PFSK-1 (cell line): ENCODE measurements around the gene SCAMP3.

ENCODE experiments used
- FOXP2 ChIP-seq: optimal IDR thresholded peaks from 2 replicates; pipeline ENCODE3; 2011; ENCODE audit warnings: borderline replicate concordance, control low read depth, inconsistent platforms; ENCODE audit not compliant: insufficient read depth; ENCODE audit errors: extremely low read length, extremely low read depth
- POLR2AphosphoS5 ChIP-seq: IDR thresholded peaks from 2 replicates; pipeline ENCODE4 v1.6.1; 2012; ENCODE audit warnings: low read depth, mild to moderate bottlenecking, control low read depth, low read length, moderate library complexity
- SIN3A ChIP-seq: IDR thresholded peaks from 2 replicates; pipeline ENCODE4 v1.6.1; 2012; ENCODE audit warnings: mild to moderate bottlenecking, low read length, moderate library complexity, borderline replicate concordance; ENCODE audit not compliant: insufficient read depth
- TF ChIP-seq, protein P1 (sequence below), 2 experiments: IDR thresholded peaks; 2 replicates each; pipeline versions ENCODE4 v1.6.1 to v1.8.0; 2011 to 2012; ENCODE audit warnings: low read depth in 2 of 2, low read length in 2 of 2, control low read depth in 1 of 2, inconsistent platforms in 1 of 2, mild to moderate bottlenecking in 1 of 2, moderate library complexity in 1 of 2; ENCODE audit not compliant: insufficient read depth in 1 of 2

DNA sequence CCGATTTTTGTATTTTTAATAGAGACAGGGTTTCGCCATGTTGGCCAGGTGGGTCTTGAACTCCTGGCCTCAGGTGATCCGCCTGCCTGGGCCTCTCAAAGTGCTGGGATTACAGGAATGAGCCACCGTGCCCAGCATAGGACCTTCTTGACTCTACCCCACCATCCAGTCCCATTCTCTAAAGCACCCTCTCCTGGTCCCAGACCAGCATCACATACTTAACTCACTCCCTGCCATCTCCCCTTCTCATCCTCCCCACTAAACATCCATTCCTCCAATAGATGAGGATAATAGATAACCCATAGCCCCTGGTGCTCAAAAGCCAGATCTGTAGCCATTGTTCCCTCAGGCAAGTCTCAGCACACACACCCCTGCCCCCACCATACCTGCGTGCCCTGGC lies 9.0 kb downstream of the SCAMP3 start:
- TF ChIP-seq SIN3A = no peak
- TF ChIP-seq FOXP2 = no peak
- TF ChIP-seq POLR2AphosphoS5 = no peak
- TF ChIP-seq, protein P1, sequence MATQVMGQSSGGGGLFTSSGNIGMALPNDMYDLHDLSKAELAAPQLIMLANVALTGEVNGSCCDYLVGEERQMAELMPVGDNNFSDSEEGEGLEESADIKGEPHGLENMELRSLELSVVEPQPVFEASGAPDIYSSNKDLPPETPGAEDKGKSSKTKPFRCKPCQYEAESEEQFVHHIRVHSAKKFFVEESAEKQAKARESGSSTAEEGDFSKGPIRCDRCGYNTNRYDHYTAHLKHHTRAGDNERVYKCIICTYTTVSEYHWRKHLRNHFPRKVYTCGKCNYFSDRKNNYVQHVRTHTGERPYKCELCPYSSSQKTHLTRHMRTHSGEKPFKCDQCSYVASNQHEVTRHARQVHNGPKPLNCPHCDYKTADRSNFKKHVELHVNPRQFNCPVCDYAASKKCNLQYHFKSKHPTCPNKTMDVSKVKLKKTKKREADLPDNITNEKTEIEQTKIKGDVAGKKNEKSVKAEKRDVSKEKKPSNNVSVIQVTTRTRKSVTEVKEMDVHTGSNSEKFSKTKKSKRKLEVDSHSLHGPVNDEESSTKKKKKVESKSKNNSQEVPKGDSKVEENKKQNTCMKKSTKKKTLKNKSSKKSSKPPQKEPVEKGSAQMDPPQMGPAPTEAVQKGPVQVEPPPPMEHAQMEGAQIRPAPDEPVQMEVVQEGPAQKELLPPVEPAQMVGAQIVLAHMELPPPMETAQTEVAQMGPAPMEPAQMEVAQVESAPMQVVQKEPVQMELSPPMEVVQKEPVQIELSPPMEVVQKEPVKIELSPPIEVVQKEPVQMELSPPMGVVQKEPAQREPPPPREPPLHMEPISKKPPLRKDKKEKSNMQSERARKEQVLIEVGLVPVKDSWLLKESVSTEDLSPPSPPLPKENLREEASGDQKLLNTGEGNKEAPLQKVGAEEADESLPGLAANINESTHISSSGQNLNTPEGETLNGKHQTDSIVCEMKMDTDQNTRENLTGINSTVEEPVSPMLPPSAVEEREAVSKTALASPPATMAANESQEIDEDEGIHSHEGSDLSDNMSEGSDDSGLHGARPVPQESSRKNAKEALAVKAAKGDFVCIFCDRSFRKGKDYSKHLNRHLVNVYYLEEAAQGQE (IDR thresholded peaks at IDR 0.05; ENCODE audit: insufficient read depth in 1 of 2, low read depth in 2 of 2, low read length in 2 of 2) = no peak
